Measurements from ENCODE around the gene USH2A. TPM values are rescaled to one million over a fixed set of nuclear protein-coding genes. Genes with fewer than 3 reads are reported as not detected.

Gene USH2A
- total RNA-seq, 1 donor from 2014 or later = 0.02 TPM

- Mint-ChIP-seq H3K9me3 (ENCODE audit: unreplicated experiment) (no peaks in the 10 kb centered on the region), H3K36me3 (ENCODE audit: low read depth, unreplicated experiment) (no peaks in the 10 kb centered on the region), H3K27ac (ENCODE audit: unreplicated experiment) (no peak overlapping the region), H3K4me3 (ENCODE audit: unreplicated experiment) (no peak overlapping the region), H3K4me1 (ENCODE audit: low read depth, unreplicated experiment) (no peaks in the 10 kb centered on the region), H3K27me3 (ENCODE audit: low read depth, unreplicated experiment) (no peaks in the 10 kb centered on the region)
- no peaks in the 10 kb centered on the region for H3K4me1 ChIP-seq (ENCODE audit: insufficient read depth, low read length)
- H3K4me3 ChIP-seq (ENCODE audit: insufficient read depth, low read depth, low read length) = no peak overlapping the region
- no peak overlapping the region for H3K27ac ChIP-seq (ENCODE audit: low read depth, low read length)
- H3K4me2 ChIP-seq (ENCODE audit: low read length) = no peak overlapping the region
- no peak overlapping the region for H3K9ac ChIP-seq (ENCODE audit: low read length)
- no peaks in the 10 kb centered on the region for H3K79me2 ChIP-seq (ENCODE audit: insufficient read depth, low read length)
- DNase-seq (ENCODE audit: low read depth) (no peak), FAIRE-seq (no peak)
- TF ChIP-seq EZH2 (IDR thresholded peaks at IDR 0.05; ENCODE audit: insufficient read depth, low read length) = no peak
- no peak for TF ChIP-seq CTCF (IDR thresholded peaks at IDR 0.05; ENCODE audit: insufficient read depth, low read depth, low read length)
- no peaks in the 10 kb centered on the region for H3K27me3 ChIP-seq (ENCODE audit: insufficient read depth, low read length)
- no peaks in the 10 kb centered on the region for H3K36me3 ChIP-seq (ENCODE audit: insufficient read depth, low read length)
- H3K9me3 ChIP-seq (ENCODE audit: insufficient read depth, low read depth, low read length) = no peaks in the 10 kb centered on the region
- no peak overlapping the region for H2AFZ ChIP-seq (ENCODE audit: low read depth, low read length)
- H4K20me1 ChIP-seq (ENCODE audit: insufficient read depth, low read length) = no peaks in the 10 kb centered on the region
These were observed 766.2 kb downstream of the USH2A start for GRCh38 chr1:215657047-215657446.

- no peak overlapping the region for H3K4me3 Mint-ChIP-seq (ENCODE audit: unreplicated experiment)
- TF ChIP-seq CTCF (IDR thresholded peaks at IDR 0.05; ENCODE audit: insufficient read depth, low read depth, low read length) = no peak
- no peak for TF ChIP-seq EZH2 (IDR thresholded peaks at IDR 0.05; ENCODE audit: insufficient read depth, low read length)
- no peaks in the 10 kb centered on the region for H3K27me3 Mint-ChIP-seq (ENCODE audit: low read depth, unreplicated experiment)
- H2AFZ ChIP-seq (ENCODE audit: low read depth, low read length) = no peak overlapping the region
- FAIRE-seq (no peak), DNase-seq (ENCODE audit: low read depth) (no peak)
- H3K4me1 Mint-ChIP-seq (ENCODE audit: low read depth, unreplicated experiment) = no peaks in the 10 kb centered on the region
- no peak overlapping the region for H3K4me2 ChIP-seq (ENCODE audit: low read length)
- H3K36me3 Mint-ChIP-seq (ENCODE audit: low read depth, unreplicated experiment) = no peaks in the 10 kb centered on the region
- no peaks in the 10 kb centered on the region for H3K36me3 ChIP-seq (ENCODE audit: insufficient read depth, low read length)
- H3K27ac Mint-ChIP-seq (ENCODE audit: unreplicated experiment) = no peak overlapping the region
- no peaks in the 10 kb centered on the region for H3K9me3 Mint-ChIP-seq (ENCODE audit: unreplicated experiment)
- no peaks in the 10 kb centered on the region for H3K27me3 ChIP-seq (ENCODE audit: insufficient read depth, low read length)
- no peaks in the 10 kb centered on the region for H3K4me1 ChIP-seq (ENCODE audit: insufficient read depth, low read length)
- H3K79me2 ChIP-seq (ENCODE audit: insufficient read depth, low read length) = no peaks in the 10 kb centered on the region
- H3K9me3 ChIP-seq (ENCODE audit: insufficient read depth, low read depth, low read length) = no peaks in the 10 kb centered on the region
- H4K20me1 ChIP-seq (ENCODE audit: insufficient read depth, low read length) = no peaks in the 10 kb centered on the region
- no peak overlapping the region for H3K4me3 ChIP-seq (ENCODE audit: insufficient read depth, low read depth, low read length)
- H3K9ac ChIP-seq (ENCODE audit: low read length) = no peak overlapping the region
- no peak overlapping the region for H3K27ac ChIP-seq (ENCODE audit: low read depth, low read length)
These were observed 770.9 kb downstream of the USH2A start for GRCh38 chr1:215652371-215652770.

GRCh38 chr1:215651867-215652266 is 771.4 kb downstream of the USH2A start:
- Histone ChIP-seq H3K27me3 (ENCODE audit: insufficient read depth, low read length) (no peaks in the 10 kb centered on the region), H3K9me3 (ENCODE audit: insufficient read depth, low read depth, low read length) (no peaks in the 10 kb centered on the region), H3K9ac (ENCODE audit: low read length) (no peak overlapping the region), H3K27ac (ENCODE audit: low read depth, low read length) (no peak overlapping the region), H4K20me1 (ENCODE audit: insufficient read depth, low read length) (no peaks in the 10 kb centered on the region), H3K4me2 (ENCODE audit: low read length) (no peak overlapping the region), H3K4me1 (ENCODE audit: insufficient read depth, low read length) (no peaks in the 10 kb centered on the region), H3K79me2 (ENCODE audit: insufficient read depth, low read length) (no peaks in the 10 kb centered on the region), H3K36me3 (ENCODE audit: insufficient read depth, low read length) (no peaks in the 10 kb centered on the region), H2AFZ (ENCODE audit: low read depth, low read length) (no peak overlapping the region), H3K4me3 (ENCODE audit: insufficient read depth, low read depth, low read length) (no peak overlapping the region)
- no peaks in the 10 kb centered on the region for H3K36me3 Mint-ChIP-seq (ENCODE audit: low read depth, unreplicated experiment)
- no peaks in the 10 kb centered on the region for H3K4me1 Mint-ChIP-seq (ENCODE audit: low read depth, unreplicated experiment)
- no peak overlapping the region for H3K27ac Mint-ChIP-seq (ENCODE audit: unreplicated experiment)
- DNase-seq (ENCODE audit: low read depth) (no peak), FAIRE-seq (no peak)
- TF ChIP-seq CTCF (IDR thresholded peaks at IDR 0.05; ENCODE audit: insufficient read depth, low read depth, low read length) = no peak
- TF ChIP-seq EZH2 (IDR thresholded peaks at IDR 0.05; ENCODE audit: insufficient read depth, low read length) = no peak
- H3K27me3 Mint-ChIP-seq (ENCODE audit: low read depth, unreplicated experiment) = no peaks in the 10 kb centered on the region
- no peak overlapping the region for H3K4me3 Mint-ChIP-seq (ENCODE audit: unreplicated experiment)
- no peaks in the 10 kb centered on the region for H3K9me3 Mint-ChIP-seq (ENCODE audit: unreplicated experiment)
